Left colon (tissue), 2 donors: ENCODE results near the gene HCST. TPM values are rescaled to one million over a fixed set of nuclear protein-coding genes. Genes with fewer than 3 reads are reported as not detected.

Source experiments
- ATAC-seq: fragments of 200-7000 bp; cut with Tn5 transposase; one replicate; pipeline ENCODE4 v1.9.1; 2020; ENCODE audit warnings: mild to moderate bottlenecking, moderate library complexity
- DNase-seq, 2 donors: peaks; one replicate each; pipeline ENCODE4 v3.0.0-alpha.2; 2020
- intact Hi-C, 2 donors: fragments of 100-400 bp; cut with DNase I in 1 of 2; cut with micrococcal nuclease in 1 of 2; formaldehyde crosslinking; loops; one replicate each; pipeline versions ENCODE4 v1.11.2 to v1.14.0; 2022; cut with DNase I, micrococcal nuclease
- total RNA-seq, 2 donors: library from RNA; stranded (reverse); fragmentation: NEBNext Ultra II Directional; extraction: Animal tissue kit (Norgen Biotek cat#: 25700); gene quantifications; one replicate each; pipeline ENCODE4 v1.2.1, GENCODE V29; 2021
- donor health status: DM: no; HTN: no; CAD: no.
- donor health status: DM: yes; HTN: yes; CAD: no.

Gene HCST
- total RNA-seq, 2 donors from 2014 or later: 1.0 to 6.1 TPM

GRCh38 chr19:35929876-35930275 is 27.5 kb downstream of the HCST start:
- ATAC-seq: no peak
- intact Hi-C loops: loop anchor here in 1 of 2 donors (2.0 to 5.0 kb wide), 2 partner anchors 31 to 48 kb away; no protein-coding TSS in a partner anchor
- no peak for DNase-seq

GRCh38 chr19:35931161-35931873 is 29.0 kb downstream of the HCST start:
- ATAC-seq (peak; percentile 98), DNase-seq (peak; percentile 99 to 100)
- intact Hi-C loops: loop anchor here in 1 of 2 donors (2.0 to 5.0 kb wide), 2 partner anchors 33 to 49 kb away; no protein-coding TSS in a partner anchor

GRCh38 chr19:35931874-35932202 is 29.5 kb downstream of the HCST start:
- ATAC-seq (no peak), DNase-seq (no peak)
- intact Hi-C loops: loop anchor here in 1 of 2 donors (2.0 to 5.0 kb wide), 2 partner anchors 33 to 50 kb away; no protein-coding TSS in a partner anchor

GRCh38 chr19:35932291-35932936 is 30.1 kb downstream of the HCST start:
- ATAC-seq: no peak
- intact Hi-C loops: loop anchor here in 1 of 2 donors (5.0 kb wide), 1 partner anchor 50 kb away; no protein-coding TSS in a partner anchor
- DNase-seq: no peak

- intact Hi-C loops: no loop called here
- DNase-seq (peak; percentile 68 to 84), ATAC-seq (peak; percentile 54)
Measured at GRCh38 chr19:35935911-35936737, 33.8 kb downstream of the HCST start, which contains the start of gene LRFN3. LRFN3 (plus strand) TSS chr19:35936374; CDS start chr19:35939426, 3,052 bp downstream.

- no peak for ATAC-seq
- no peak for DNase-seq
- intact Hi-C loops: no loop called here
Measured at GRCh38 chr19:35936738-35937268, 34.5 kb downstream of the HCST start.

GRCh38 chr19:35937345-35938281 is 35.3 kb downstream of the HCST start:
- ATAC-seq (peak; percentile 37), DNase-seq (no peak)
- intact Hi-C loops: no loop called here

GRCh38 chr19:35938282-35939224 is 36.2 kb downstream of the HCST start:
- intact Hi-C loops: no loop called here
- ATAC-seq (no peak), DNase-seq (no peak)

- intact Hi-C loops: no loop called here
- no peak for ATAC-seq
- DNase-seq: no peak
Measured at GRCh38 chr19:35939307-35940077, 37.2 kb downstream of the HCST start.

- ATAC-seq: no peak
- intact Hi-C loops: no loop called here
- DNase-seq: no peak
Measured at GRCh38 chr19:35940078-35940775, 37.9 kb downstream of the HCST start.

- intact Hi-C loops: no loop called here
- DNase-seq (no peak), ATAC-seq (no peak)
Measured at GRCh38 chr19:35940839-35941238, 38.5 kb downstream of the HCST start.

- intact Hi-C loops: no loop called here
- ATAC-seq (no peak), DNase-seq (no peak)
Measured at GRCh38 chr19:35942235-35942634, 39.9 kb downstream of the HCST start.

GRCh38 chr19:35943321-35944301 is 41.3 kb downstream of the HCST start:
- intact Hi-C loops: no loop called here
- DNase-seq: no peak
- no peak for ATAC-seq

- intact Hi-C loops: no loop called here
- DNase-seq (no peak), ATAC-seq (no peak)
Measured at GRCh38 chr19:35944556-35944955, 42.2 kb downstream of the HCST start.
